HG02623 (cell line): ENCODE data around the gene PARL.

Source experiments
- ATAC-seq: cut with Tn5 transposase; IDR thresholded peaks from one replicate; pipeline ENCODE4 v1.9.1; 2021; ENCODE audit warnings: moderate library complexity; ENCODE audit not compliant: unreplicated experiment

Gene PARL

DNA sequence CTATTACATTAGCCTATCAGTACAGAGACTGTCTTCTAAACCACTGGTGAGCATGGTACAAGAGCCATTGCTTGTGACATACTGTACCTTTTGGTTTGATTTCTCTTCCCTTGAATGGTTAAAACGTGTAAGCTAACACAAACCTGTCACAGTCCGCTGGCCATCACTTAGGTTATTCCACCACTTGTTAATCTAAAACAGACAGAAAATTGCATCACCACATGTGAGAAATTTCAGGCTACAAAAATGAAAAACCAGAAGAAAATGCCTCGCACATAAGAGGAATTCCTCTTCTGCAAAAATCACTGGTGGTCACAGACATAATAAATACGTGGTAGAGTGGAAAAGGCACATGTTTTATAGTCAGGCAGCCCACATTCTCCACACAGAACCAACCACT lies 22.1 kb downstream of the PARL start:
- no peak for ATAC-seq

DNA sequence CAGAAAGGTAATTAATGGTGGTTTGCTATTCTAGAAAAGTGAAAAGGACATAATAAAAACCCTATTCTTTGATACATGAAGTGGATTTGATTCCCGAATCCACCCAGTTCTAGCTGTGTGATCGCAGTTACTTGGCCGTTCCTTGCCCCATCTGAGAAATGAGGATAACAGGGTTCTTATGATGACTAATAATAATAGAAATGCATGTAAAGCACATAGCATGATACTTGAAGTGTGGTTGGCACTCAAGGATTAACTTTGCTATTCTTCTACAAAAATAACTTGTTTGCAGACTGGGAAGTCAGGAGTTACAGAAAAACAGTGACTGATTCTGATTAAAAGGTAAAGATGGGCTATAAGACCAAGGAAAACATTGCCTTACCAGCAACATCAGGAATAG lies 26.8 kb downstream of the PARL start:
- ATAC-seq = no peak

DNA sequence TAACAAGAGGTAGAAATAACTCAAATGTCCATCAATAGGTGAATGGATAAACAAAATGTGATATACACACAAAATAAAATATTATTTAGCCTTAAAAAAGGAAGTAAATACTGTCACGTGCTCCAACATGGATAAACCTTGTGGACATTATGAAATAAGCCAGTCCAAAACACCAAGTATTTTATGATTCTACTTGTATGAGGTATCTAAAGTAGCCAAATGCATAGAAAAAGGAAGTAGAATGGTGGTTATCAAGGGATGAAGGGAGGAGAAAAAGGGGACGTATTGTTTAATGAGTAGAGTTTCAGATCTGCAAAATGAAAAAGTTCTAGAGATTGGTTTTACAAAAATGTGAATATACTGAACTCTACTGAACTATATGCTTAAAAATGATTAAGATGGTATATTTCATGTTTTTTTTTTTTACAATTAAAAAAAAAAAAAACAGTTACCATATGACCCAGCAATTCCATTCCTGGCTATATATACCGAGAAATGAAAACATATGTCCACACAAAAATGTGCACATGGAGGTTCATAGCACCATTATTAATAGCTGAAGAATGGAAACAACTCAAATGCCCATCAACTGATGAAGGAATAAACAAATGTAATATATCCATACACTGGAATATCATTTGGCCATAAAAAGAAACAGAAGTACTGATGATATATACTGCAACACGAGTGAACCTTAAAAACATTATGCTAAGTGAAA lies 30.2 kb downstream of the PARL start:
- no peak for ATAC-seq

DNA sequence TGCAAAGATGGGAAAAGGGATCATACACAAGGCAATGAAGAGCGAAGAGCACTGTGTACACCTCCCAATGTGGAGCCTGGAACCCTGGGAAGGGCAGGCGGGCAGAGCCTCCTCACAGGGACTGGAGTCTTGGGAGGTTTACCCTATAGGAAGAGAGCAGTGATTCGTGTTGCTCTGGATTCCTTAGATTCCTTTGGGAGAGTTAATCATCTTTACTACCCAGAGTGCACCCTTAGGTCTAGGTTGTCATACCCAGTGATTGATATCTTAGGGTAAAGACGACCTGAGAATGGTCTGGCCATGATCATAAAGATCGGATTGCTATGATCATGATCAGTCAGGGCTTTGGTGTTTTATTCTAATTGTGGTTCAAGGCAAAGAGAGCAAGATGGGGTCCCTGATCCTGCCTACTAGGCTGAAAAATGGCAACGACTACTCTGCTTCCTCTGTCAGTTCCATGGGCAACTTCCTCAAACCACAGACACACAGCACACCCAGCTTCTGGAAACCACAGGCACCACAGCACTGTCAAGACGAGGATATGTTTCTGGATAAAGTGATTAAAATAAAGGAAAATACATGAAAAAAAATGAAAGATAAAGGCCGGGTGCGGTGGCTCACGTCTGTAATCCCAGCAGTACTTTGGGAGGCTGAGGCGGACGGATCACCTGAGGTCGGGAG lies 38.9 kb downstream of the PARL start:
- ATAC-seq = no peak

DNA sequence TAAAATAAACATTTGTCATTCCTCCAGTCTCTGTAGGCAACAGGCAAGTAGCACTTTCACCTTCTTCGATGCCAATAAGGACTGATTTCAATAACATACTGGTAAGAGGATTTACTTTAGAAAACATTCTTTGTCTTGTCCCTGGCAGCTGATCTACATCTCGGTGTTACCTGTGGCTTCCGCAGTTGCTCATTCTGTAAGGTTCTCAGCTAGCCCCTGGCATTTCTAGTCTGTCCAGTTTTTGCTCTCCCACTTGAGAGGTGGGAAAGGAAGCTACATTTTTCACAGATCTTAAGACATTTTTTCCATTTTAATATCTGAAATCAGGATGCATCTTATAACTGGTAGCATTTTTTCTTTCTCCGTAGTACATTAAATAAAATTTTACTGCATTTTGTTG lies 39.6 kb downstream of the PARL start:
- no peak for ATAC-seq

DNA sequence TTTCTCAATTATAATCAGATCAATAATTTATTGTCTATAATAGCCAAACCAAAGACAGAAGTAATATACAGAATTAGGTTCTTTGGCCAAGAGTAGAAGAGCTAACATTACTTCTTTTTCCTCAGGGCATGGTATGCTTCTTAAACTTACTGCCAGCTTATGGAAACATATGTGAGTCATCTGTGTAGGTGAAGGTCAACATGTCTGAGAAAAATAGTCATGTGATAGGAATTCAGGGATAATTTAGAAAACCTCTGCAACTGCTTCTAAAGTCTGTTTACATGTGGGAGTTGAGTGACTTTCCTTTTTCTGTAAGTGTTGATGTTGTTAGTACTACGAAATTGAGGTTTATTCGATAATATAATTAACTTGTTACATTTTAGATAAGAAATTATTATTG lies 40.1 kb downstream of the PARL start:
- no peak for ATAC-seq

DNA sequence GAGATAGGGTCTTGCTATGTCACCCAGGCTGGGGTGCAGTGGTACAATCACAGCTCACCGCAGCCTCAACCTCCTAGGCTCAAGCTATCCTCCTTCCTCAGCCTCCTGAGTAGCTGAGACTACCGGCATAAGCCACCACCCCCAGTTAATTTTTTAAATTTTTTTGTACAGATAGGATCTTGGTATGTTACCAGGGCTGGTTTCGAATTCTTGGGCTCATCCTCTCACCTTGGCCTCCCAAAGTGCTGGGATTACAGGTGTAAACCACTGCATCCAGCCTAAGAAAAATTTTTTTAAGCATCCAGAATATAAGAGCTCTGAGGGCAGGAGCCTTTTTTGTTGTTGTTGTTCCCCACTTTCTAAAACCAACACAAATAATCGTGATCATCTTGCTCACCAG lies 44.9 kb downstream of the PARL start:
- ATAC-seq = no peak

DNA sequence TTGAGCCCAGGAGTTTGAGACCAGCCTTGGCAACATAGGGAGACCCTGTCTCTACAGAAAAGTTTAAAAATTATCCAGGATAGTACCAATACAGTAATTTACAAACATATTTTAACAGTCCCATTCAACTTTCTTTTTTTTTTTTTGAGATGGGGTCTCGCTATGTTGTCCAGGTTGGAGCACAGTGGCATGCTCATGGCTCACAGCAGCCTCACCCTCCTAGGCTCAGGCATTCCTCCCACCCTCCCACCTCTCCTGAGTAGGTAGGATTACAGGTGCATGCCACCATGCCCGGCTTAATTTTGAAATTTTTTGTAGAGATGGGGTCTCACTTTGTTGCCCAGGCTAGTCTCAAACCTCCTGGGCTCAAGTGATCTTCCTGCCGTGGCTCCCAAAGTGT lies 46.8 kb downstream of the PARL start:
- no peak for ATAC-seq

DNA sequence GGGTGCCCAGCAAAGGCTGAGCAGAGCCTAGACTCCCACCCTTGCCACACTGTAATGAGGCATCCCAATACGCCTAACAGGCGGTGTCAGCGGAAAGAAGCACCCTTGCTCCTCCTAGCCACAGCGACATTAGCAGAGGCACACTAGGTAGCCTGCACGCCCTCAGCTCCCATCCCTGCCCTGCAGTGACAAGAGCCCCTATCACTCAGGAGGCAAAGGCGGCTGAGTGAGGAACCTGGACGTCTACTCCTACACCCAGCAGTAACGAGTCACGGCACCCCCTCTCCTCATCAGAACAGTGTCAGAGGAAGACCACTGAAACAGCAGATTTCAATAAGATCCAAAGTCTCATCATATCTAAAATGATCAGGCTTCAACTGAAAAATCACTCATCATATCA lies 47.3 kb downstream of the PARL start:
- no peak for ATAC-seq

DNA sequence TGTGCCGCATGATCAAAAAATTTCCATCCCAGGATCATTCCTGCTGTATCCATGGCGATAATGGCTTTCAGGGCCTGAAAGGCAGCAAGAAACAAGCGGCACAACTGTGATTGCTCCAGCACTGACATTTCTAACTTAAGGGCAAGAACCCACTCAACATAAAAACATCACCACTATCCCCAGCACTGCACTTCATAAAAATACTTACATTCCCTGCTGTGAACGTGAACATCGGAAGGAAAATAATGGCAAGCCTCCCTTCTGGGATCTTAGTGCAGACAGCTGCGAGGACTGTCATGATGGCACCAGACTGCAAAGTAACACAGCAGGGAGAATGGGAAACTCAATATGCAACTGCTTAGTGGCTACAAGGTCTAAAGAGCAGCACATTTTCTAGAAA lies 51.2 kb downstream of the PARL start:
- no peak for ATAC-seq

DNA sequence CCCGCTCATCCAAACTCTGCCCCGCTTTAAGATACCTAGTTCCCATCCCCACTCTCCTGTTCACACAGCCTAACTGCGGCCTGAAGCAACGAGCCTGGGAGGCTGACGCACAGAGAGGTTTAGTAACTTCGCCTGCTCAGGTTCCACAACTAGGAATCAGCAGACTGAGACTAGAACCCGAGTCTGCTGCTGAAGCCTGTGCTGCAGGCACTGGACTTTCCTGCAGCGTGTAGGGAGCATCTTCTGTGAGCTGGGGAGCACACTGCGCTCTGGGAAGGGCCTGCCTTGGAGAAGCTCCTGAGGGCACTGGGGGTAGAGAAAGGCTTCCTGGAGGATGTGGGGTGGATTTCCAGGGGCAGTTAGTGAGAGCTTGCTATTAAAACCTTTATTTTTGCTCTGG lies 54.5 kb downstream of the PARL start:
- ATAC-seq = no peak

DNA sequence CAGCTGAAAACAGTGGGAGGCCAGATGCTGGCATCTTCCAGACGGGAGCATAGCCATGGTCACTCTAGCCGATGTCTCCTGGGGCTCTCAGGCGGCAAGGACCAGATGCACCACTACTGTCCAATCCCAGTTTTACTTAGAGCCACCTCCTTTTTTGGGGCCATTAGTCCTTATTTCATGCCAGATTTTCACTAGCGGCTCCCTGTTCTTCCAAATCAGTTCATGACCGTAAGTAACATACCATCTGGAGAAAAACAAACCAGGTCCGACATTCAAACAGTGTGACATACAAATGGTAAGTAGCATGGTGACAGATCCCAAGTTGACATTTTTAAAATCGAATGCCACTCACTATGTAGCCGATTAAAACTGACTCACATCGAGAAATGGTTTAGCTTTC lies 55.2 kb downstream of the PARL start:
- no peak for ATAC-seq

DNA sequence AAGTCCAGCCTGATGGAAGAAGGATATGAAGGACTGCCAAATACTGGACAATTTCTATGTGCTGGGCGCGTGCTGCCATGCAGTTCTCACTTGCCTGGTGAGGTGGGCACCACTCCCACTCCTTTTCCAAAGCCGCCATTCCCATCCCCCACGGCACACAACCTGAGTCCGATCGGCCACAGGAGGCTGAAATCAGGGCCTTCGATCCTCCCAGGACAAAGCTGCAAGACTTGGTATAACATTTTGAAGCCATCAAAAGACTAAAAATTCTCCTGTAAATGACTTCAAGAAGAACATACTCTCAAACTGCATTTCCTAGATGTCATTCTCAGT lies 56.2 kb downstream of the PARL start:
- no peak for ATAC-seq

DNA sequence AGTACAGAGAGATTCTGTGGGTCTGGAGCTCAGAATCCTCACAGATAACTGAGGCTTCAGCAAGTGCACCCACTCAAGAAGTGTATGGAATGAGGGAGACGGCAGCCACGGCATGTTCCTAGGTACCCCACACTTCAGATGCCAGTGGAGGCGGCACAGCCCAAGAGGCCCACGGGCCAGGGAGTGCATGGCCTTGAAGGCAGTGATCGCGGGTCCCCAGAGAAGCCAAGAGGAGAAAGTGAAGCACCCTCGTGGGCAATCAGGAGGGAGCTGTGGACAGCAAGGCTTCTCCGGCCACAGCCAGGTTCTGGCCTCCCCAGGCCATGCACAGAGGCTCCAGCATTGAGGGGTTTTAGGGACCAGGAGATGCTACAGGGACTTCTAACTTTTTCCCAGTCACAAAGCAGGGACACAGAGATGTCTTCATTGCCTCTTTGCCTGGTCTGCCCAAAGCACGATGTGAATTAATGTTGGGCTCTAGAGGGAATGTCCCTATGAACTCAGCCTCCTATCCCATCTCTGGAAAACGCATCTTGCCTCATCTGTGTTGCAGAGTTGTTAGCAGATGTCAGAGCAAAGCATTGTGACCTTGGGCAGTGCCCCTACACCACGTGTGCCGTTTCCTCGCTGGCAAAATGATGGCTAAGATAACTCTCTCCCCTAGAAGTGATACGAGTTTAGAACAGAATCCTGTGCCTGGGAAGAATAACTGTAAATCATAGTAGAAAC lies 56.7 kb downstream of the PARL start:
- no peak for ATAC-seq

DNA sequence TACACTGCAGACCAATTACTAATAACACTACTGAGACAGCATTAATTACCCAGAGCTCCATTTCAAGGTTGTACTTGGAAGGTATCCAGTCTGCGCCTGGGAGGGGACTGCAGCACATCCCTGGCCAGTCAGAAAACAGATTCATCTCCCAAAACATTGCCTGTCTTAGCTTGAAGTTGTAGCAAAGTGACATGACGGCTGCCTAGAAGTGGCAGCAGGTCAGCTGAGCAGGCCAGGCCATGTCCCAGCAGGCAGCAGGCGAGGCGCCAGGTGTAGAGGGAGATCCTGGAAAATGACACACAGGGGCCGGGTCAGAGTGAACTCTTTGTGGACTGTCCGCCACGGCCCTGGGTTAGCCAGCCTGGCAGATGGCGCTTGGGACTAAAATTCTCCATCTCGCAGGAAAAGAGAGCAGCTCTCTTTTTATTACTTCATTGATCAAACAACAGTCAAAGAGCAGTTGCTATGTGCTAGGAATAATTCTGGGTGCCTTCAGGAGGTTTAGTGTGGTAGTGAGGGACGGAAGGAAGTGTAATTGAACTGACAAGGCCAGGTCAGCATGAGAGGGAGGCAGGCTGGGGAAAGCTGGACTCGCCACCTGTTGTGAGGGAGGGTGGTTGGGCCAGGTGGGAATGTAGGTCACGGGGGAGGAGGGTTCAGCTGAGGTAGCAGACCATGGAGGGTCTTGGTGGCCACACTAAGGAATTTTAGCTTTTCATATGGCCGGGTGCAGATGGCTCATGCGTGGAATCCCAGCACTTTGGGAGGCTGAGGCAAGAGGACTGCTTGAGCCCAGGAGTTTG lies 58.0 kb downstream of the PARL start:
- ATAC-seq = no peak

DNA sequence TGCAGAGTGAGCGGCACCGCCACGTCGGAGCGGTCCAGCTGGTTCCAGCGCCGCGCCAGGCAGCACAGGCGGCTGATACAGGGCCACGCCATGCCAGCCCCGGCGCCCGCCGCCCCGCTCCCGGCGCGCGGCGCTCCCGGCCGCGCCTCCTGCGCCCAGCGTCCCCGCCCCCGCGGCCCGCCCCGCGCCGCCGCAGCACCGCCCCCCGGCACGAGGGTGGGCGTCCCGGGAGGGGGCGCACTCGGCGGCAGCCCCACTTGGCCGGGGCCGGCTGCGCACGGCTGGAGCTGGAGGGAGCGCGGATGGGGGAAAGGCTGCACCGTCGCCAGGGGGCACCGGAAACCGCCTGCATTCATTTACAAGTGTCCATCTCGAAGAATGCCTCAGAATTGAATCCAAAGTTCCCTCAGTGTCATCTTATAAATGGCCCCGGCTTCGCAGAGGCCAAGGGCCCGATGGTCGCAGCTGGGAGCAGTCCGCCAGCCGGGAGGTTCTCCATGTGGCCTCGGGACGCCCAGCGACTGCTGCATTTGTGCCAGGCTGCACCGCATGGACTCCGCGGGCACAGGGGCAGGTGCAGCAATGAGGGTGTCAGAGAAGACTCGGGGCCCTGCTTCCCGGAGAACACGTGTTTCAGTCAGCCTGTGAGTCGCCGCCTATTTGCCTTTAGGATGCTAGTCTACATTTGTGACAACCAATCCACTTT lies 59.1 kb downstream of the PARL start, which contains the start of gene MAP6D1:
TSS of gene MAP6D1 (minus strand) at position 122 of the 706 bp plus-strand sequence. CDS start at position 92, 30 bp downstream.
- peak; percentile 43 for ATAC-seq

DNA sequence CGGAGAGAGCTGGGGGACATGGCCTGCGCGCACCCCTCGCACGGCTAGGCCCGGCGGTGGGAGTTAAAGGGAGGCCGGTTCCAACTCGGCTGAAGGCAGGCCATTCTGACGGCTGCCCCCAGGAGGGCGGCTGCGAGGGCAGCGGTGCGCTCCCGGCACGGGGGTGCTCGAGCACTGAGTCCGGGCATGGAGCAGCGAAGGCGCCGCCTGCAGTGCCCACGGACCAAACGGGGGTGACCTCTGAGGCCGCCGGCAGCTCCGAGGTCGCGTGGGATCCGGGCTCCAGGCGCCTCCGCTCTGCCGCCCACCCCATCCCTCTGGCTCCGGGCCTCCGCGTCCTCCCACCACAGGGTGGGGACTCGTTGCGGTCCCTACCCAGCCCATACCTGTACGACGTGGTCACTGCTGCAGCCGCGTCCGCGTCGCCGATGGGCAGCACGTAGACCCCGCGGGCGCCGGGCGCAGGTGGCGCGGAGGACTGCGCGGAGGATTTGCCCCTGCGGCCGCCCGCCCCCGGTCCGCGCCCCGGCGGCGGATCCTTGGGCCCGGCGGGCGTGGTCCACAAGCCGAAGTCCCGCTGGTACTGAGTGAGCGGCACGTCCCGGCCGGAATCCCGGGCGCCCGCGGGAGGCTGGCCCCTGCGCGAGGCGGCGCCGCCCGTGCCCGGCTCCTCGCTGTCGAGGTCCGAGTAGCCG lies 59.8 kb downstream of the PARL start:
- ATAC-seq = peak; percentile 32

DNA sequence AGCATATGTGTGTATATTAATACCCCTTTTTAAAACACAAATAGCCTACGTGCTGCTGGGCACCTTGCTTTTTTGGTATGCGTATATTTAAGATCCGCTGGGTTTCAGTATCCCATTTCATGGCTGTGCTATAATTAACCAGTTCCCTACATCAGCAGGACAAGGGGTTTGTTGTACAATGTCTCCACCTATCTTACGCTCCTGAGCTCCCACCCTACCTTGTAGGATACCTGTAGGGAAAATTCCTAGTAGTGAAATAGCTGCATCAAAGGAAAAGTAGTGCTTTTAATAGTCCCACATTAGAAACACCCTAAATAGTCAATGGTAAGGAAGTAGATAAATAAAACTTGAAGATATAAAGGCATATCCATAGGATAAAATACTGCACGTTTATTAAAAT lies 60.7 kb downstream of the PARL start:
- ATAC-seq = no peak

DNA sequence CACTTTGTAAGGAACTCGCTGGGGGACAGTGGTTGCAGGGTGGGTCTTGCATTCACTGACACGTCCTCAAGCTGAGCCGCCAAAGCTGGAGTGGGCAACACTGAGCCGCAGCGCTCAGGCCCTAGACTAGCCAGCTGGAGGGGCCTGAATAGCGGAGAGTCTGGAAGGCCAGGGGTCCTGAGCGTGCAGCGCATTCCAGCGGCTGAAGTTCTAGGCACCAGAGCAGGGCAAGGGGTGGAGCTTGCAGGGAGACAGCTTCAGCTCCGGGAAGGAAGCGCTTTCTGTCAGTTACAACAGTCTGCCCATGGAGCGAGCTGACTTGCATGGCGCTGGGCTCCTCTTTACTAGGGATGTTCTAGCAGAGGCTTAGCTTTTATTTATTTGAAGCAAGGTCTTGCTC lies 62.0 kb downstream of the PARL start:
- no peak for ATAC-seq

DNA sequence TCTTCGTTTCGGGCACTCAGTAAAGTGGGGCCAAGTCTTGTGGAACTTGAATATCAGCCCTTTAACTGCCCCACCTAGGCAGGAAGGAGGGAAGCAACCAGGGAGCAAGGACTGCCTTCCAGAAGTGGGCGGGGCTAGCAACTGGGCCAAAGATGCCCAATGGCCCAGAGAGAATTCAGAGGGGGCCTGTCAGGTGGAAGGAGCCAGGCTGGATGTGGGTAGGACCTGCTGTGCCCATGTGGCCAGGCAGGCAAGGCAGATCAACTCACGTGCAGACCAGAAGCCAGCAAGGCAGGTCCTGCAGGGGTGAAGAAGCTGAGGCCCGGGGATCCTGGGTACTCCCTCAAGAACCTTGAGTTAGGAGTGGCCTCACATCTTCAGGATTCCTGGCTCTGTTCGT lies 64.8 kb downstream of the PARL start:
- ATAC-seq = no peak
